ENCODE data around the gene MLXIP.
"Not testable (repeated sequence)": the region's sequence is repeated elsewhere in the genome, so short reads cannot be mapped to it uniquely, and the experiment has no call there.

Gene MLXIP

GRCh38 chr12:122054842-122055520, 23.6 kb upstream of the MLXIP start:
- DNase-seq (ENCODE audit: low spot score), result no peak

DNA sequence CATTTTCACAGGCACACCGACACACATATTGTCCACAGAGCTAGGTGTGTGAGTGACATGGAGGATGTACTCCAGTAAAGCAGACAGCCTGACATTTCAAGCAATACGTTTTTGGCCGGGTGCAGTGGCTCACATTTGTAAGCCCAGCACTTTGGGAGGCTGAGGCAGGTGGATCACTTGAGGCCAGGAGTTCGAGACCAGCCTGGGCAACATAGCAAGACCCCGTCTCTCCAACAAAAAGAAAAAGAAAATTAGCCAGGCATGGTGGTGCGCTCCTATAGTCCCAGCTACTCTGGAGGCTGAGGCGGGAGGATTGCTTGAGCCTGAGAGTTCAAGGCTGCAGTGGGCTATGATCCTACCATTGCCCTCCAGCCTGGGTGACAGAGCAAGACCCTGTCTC, 22.1 kb upstream of the MLXIP start:
- not testable (repeated sequence) for DNase-seq (ENCODE audit: low spot score)

- no peak for DNase-seq (ENCODE audit: low spot score)
Measured at GRCh38 chr12:122057007-122057735, 21.4 kb upstream of the MLXIP start.

DNA sequence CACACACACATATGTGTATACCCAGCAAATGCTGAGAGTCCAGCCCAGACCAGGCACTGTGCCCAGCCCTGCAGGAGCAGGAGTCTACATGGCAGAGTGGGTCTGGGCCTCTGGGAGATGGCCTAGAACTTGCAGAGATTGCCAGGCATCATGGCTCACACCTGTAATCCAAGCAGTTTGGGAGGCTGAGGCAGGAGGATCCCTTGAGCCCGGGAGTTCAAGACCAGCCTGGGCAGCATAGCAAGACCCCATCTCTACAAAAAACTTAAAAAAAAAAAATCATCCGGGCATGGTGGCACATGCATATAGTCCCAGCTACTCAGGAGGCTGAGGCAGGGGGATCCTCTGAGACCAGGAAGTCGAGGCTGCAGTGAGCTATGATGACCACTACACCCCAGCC, 20.8 kb upstream of the MLXIP start:
- DNase-seq (ENCODE audit: low spot score), result no peak

DNA sequence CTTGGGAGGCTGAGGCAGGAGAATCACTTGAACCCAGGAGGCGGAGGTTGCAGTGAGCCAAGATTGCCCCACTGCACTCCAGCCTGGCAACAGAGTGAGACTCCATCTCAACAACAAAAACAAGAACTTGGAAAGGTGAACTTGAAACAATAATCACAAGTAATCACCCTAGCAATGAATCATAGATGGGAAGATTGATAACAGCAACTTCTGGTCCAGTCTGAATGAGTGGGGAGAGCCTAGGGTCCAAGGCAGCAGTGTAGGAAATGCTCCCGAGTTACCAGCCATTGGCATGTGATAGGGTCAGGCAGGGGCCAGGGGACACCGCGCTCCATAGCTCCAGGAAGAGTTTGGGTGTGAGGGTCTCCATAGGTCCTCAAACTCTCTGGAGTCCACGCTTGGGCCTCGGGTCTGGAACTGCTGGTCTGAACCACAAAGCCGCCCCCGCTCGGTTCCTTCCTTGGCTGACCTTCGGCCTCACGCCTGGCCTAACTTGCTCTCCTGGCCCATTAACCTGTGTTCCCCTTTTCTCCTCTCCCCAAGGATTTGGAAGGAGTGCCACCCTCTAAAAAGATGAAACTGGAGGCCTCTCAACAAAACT, 19.9 kb upstream of the MLXIP start:
- DNase-seq (ENCODE audit: low spot score), result no peak

DNA sequence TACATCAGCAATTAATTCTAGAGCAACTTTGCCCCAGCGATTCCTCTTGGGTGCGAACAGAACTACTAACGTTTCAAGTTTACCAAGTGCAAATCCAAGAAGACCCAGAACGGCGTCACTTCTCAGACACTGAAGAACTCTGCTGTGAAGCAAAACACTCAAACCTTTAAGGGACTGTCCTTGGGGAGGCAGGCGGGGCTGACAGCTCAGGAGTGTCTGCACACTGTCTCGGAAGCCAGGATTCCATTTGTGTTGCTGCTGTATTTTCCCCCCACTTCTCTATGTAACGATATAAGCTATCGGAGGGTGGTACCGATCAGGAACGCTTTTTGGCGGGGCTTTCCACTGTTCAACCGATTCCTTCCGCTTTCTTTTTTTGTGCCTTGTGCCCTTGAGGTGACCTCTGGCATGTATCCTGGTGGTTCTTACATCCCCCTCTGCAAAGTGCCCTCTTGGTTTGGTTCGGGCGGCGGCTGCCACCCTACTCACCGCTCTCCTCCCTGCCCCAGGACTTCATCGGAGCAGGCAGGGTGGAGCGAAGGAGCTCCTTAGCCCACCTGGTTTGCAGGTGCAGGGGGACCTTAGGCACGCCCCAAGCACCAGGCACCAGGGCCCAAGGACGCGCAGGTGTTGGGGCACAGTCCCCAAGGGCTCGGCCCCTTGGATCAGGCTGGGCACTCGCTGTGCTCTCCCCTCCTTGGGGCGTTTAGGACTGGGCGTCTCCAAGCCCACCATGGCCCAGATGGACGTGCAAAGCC, 19.2 kb upstream of the MLXIP start:
- DNase-seq (ENCODE audit: low spot score), result no peak

GRCh38 chr12:122060081-122060501, 18.5 kb upstream of the MLXIP start:
- no peak for DNase-seq (ENCODE audit: low spot score)

DNA sequence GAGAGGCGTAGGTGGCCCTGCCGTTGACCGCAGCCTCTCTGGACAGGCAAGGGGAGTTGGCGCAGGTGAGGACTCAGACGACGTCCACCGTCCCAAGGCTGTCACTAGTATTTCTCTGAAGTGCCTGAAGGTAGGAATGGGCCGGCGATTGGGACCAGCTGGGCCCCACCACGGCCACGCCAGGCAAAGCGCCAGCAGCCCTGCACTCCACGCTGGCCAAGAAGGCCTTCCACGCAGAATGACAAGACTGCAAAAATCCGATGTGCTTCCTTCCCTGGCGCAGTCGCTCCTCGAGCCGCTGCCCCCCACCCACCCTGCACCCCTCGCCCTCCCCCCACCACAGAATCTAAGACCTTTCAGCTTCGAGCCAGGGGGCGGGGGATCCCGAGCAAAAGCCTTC, 17.3 kb upstream of the MLXIP start:
- DNase-seq (ENCODE audit: low spot score), result no peak

DNA sequence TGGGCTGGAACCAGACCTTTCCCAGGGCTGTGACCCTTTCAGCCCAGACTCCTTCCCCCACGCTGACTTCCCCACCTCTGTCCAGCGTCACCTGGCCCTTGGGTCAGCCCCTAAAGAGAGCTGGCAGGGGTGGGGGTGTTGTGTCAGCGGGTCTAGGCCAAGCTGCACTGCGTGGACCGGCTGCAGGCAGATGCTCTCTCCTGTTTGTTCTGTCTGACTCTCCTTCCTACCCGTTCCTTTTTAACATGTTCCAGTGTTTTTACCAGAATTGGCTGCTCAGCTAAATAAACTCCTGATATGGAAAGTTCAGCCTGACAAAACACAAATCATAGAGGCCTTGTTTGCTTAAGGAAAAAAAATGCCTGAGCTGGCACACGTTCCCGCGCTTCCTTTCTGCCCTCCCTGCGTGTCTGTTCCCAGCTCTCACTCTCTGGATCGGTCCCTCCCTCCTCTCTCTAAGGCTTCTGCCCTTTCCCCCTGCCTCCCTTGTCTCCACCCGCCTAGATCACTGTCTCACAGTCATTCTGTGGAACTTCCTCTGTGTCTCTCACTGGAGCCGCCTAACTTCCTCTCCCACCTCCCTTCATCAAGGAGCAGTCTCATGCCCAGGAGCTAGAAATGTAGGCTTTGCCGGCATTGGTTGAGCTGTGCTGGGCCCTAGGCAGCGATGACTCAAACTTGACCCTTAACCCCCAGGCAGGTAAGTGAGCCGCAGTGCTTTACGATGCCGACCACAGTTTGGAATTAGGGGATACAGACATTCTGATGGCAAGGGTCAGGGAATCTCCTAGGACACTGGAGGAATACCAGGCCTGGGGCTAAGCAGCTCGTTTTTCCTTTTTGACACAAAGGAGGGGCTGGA, 15.5 kb upstream of the MLXIP start:
- DNase-seq (ENCODE audit: low spot score), result peak; percentile 40

DNA sequence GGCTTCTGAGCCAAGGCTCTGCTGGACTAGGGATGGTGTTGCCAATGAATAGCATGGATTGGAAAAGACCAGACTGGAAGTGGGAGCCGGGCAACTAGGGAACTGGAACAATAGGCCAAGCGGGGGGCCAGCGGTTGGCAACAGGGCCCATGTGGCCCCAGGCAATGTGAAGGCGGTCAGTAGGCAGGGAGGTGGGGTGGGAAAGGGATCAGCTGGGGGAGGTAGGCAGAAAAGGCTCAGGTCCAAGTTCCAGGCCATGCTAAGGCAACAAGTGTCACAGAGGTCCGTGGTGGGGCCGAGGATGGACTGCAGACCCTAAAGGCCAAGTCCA, 14.9 kb upstream of the MLXIP start:
- no peak for DNase-seq (ENCODE audit: low spot score)

GRCh38 chr12:122064025-122064777, 14.4 kb upstream of the MLXIP start:
- DNase-seq (ENCODE audit: low spot score), result peak; percentile 93

DNA sequence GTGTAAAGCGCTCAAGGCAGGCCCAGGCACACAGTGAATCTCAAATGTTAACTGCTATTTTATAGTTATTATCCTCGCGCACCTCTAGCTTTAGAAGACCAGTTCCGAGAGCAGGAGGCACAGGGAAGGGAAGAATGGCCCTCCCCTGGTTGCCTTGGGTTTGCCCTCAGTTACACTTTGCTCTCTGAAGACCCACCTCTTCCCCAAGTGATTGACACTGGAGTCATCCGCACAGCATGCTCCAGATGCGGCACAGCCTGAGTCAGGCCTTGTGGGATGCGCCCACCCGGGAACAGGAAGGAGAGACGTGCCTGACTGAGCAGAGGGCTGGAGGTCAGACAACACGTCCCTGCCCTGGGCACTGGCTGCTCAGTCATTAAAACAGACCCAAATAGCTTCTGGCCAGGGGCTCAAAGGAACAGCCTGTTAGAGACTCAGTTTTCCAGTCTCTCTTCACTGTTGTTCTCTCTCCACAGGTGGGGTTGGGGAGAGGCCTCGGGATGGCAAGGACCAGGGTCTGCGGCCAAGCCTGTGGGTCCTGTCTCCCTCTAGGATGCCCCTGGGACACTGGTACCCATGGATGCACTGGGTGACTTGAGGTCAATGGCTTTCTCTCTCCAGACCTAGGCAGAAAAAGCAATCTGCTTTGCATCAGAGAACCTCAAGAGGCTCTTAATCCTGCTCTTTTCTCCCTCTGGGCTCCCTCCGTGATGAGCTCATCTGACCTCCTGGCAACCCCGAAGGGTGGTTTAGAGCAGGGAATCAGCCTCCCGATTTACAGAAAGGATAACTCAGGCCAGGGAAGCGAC, 13.6 kb upstream of the MLXIP start:
- DNase-seq (ENCODE audit: low spot score), result no peak

- DNase-seq (ENCODE audit: low spot score), result no peak
Measured at GRCh38 chr12:122067548-122067947, 11.0 kb upstream of the MLXIP start.

- no peak for DNase-seq (ENCODE audit: low spot score)
Measured at GRCh38 chr12:122067966-122068365, 10.6 kb upstream of the MLXIP start.

DNA sequence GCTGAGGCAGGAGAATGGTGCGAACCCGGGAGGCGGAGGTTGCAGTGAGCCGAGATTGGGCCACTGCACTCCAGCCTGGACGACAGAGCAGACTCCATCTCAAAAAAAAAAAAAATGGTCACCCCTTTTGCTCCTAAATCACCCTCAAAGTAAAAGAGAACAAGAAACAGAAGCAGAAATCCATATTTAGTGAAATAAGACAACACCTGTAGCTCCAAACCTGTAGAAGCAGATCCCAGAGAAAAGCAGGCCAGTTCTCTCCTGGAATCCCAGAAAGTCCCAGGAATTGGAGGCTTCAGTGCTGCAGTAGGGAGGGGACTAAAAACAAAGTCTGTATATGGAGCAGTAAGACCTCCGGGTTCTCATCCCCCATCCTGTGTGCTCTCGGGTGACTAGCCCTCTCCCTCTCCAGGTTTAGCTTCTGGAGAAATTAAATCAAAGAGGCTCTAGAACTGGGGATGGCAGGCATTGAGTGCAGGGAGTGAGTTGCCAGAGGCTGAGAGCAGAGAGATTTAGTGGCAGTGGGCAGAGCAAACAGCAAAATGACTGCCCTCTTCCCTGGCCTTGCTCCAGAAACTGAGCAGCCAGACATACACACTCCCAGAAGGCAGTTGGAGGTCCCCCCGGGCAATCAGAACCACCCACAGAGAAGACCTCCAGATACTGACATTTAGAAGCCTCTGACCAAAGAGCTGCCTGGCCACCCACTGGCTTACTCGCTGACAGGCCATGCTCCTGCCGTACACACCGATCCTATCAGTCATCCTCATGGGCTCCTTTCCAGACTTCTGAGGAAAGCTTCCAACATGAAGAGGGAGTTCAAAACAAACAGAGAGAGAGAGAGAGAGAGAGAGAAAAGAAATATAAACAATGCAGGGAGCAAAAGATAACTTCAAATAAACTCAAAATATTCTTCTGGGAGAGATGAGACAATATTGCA, 6.3 kb upstream of the MLXIP start:
- no peak for DNase-seq (ENCODE audit: low spot score)

DNA sequence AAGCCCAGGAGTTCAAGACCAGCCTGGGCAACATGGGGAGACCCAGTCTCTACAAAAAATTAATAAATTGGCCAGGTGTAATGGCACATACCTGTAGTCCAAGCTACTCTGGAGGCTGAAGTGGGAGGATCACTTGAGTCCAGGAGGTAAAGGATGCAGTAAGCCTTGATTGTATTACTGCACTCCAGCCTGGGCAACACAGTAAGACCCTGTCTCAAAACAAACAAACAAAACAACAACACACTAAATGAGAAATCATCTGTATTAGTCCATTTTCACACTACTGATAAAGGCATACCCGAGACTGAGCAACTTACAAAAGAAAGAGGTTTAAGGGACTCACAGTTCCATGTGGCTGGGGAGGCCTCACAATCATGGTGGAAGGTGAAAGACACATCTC, 4.7 kb upstream of the MLXIP start:
- DNase-seq (ENCODE audit: low spot score), result no peak

- DNase-seq (ENCODE audit: low spot score), result no peak
Measured at GRCh38 chr12:122076743-122077495, 1.6 kb upstream of the MLXIP start.

- no peak for DNase-seq (ENCODE audit: low spot score)
Measured at GRCh38 chr12:122079033-122079531, 526 bp downstream of the MLXIP start.
